GM10266 (cell line): ENCODE results near the gene CPEB3.
"Not testable (repeated sequence)": the region's sequence is repeated elsewhere in the genome, so short reads cannot be mapped to it uniquely, and the experiment has no call there.

Experiments
- DNase-seq: peaks from one replicate; pipeline ENCODE4 v3.0.0; 2012; ENCODE audit errors: extremely low spot score
- TF ChIP-seq, protein P1 (sequence below): IDR thresholded peaks from 2 replicates; pipeline ENCODE4 v1.5.1; 2012; ENCODE audit warnings: mild to moderate bottlenecking, low read depth; ENCODE audit not compliant: control insufficient read depth, insufficient read depth; ENCODE audit errors: missing control alignments

CPEB3 gene

DNA sequence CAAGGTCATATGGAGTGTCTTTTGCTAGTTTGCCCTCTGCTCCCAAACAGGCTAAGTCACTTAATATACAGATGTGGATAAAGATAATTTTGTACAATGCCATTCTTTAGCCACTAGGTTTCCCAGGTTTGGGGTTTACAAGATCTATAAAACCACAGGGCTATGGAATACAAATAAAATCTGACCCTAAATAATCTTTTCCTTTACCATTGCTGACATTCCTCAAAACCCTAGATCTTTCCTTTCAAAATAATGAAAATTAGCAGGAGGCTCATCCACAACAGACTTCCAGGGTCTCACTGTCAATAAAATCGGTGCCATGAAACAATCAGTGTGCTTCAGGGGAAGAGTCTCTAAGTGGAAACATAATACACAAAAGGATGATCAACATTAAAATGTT lies 148.4 kb downstream of the CPEB3 start:
- TF ChIP-seq, protein P1, sequence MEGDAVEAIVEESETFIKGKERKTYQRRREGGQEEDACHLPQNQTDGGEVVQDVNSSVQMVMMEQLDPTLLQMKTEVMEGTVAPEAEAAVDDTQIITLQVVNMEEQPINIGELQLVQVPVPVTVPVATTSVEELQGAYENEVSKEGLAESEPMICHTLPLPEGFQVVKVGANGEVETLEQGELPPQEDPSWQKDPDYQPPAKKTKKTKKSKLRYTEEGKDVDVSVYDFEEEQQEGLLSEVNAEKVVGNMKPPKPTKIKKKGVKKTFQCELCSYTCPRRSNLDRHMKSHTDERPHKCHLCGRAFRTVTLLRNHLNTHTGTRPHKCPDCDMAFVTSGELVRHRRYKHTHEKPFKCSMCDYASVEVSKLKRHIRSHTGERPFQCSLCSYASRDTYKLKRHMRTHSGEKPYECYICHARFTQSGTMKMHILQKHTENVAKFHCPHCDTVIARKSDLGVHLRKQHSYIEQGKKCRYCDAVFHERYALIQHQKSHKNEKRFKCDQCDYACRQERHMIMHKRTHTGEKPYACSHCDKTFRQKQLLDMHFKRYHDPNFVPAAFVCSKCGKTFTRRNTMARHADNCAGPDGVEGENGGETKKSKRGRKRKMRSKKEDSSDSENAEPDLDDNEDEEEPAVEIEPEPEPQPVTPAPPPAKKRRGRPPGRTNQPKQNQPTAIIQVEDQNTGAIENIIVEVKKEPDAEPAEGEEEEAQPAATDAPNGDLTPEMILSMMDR, result no peak
- DNase-seq, result no peak

DNA sequence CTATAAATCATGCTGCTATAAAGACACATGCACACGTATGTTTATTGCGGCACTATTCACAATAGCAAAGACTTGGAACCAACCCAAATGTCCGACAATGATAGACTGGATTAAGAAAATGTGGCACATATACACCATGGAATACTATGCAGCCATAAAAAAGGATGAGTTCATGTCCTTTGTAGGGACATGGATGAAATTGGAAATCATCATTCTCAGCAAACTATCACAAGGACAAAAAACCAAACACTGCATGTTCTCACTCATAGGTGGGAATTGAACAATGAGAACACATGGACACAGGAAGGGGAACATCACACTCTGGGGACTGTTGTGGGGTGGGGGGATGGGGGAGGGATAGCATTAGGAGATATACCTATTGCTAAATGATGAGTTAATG lies 149.7 kb downstream of the CPEB3 start:
- DNase-seq, result not testable (repeated sequence)

DNA sequence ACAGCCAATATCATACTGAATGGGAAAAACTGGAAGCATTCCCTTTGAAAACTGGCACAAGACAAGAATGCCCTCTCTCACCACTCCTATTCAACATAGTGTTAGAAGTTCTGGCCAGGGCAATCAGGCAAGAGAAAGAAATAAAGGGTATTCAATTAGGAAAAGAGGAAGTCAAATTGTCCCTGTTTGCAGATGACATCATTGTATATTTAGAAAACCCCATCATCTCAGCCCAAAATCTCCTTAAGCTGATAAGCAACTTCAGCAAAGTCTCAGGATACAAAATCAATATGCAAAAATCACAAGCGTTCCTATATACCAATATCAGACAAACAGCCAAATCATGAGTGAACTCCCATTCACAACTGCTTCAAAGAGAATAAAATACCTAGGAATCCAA lies 156.8 kb downstream of the CPEB3 start:
- not testable (repeated sequence) for DNase-seq

DNA sequence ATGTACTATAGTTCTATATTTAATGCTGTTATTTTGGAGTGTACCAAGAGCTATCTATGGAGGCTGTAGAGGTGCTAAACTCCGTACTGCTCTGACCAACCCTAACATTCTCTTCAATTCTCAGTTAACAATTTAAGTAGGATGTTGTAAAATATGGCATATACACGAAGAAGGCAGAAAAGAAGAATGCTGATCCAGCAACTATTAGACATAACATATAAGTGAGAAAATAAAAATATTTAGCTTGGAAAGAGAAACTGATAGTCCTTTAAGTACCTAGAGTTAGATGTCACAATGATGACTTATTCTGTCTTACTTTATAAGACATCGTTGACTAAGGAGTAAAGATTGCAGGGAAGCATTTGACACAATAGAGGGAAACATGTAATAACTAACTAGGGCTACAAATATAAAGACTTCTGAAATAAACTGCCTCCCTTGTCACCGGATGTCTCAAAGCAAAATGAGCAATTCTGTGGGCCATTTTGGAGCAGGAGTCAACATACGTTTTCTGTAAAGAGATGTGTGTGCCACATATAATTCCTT lies 159.5 kb downstream of the CPEB3 start:
- DNase-seq, result no peak
- TF ChIP-seq, protein P1, result no peak

DNA sequence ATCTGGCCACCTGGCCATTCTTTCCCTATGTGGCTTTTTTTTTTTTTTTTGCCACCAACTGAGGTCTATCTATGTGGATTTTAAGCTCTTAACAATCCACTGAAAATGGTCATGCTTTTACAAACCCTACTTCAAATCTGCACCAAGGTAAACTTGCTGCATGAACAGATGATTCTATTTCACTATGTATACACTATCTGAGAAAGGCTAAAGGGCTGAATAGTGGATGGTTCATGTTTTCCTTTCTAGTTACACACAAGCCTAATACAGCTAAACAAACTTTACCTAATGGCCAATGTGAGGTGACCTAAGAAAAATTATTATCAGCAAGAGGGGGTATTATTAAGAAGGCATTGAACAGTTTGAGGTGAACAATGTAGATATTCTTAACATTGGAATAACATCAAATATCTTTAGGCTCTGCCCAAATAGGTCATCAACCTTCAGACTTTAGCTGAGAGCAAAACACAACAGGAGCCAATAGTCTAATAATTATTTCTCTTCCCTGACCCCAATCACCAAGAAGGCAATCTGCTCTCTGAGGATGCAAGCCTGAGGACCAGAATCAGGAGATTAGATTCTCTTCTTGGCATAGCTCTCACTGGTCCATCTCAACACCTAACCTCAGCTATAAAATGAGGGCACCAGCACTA lies 160.1 kb downstream of the CPEB3 start:
- DNase-seq, result no peak

DNA sequence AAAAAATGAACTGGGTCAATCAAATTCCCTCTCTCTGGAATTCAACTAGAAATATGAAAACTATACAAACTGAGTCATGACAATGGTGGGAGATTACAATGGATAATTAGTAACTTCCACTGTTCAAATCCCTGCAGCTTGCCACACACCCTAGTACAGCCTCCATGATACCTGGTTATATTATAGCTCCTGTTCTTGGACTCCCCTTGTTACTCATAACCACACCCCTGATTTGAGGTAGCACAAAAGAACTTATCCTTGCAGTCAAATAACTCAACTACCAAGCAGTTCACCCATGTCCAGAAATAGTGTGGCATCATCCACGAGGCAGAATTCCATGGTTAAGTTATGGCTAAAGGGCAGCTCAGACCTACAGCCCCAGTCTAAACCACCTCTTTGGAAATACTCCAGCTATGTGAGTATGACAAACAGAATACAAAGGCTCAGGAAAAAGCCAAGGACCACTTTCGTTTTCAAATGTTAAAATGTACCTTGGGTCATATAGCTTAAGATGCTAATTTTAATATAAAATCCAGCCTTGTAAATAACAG lies 164.7 kb downstream of the CPEB3 start:
- TF ChIP-seq, protein P1, result no peak
- no peak for DNase-seq

More for the DNA sequence above, 160.1 kb downstream of the CPEB3 start:
- TF ChIP-seq, protein P1, result no peak

DNA sequence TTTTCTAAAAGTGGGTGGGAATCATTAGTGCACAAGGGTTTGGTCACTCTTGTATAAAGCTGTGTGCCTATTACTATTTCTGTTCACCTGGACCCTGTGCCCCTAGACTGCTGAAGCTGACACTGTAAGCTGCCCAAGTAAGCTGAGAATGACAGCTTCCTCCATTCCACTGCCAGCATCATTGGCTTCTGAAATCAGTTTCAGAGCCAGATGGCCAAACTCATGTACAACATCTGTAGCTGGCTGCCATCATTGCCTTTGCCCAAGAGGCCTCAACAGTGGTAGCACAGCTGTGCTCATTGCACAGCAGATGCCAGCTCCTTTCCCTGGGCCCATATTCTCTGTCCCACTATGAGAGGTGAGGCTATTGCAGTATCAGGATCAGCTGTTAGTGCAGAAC lies 165.7 kb downstream of the CPEB3 start:
- TF ChIP-seq, protein P1, result no peak
- DNase-seq, result no peak

DNA sequence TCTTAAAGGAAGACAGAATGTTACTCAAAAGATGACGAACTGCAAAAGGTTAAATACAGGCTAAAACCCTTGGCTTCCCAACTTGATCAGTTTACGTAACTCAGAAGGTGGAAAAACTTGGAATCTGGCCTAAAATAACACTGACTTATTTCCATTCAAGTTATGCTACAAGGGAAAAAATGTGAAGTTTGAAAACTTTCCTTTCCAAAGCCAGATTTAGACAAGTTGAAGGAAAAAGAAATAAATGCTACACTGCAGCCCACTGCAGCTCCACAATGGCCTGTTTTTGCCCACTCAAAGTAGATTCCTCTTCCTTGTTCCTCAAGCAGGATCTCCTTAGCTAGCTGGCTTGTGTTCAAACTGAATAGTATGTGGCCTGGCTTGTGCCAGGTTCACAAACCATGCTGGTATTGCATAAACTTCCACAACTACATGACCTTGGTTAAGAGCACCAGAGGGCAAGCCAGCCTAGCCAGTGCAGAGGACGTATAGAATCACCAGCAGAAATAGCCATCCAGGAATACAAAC lies 166.2 kb downstream of the CPEB3 start:
- DNase-seq, result no peak

More for the DNA sequence above, 166.2 kb downstream of the CPEB3 start:
- TF ChIP-seq, protein P1, result no peak
